Small intestine (tissue), 16 donors: ENCODE results near the gene TMEM114. TPM values are rescaled to one million over a fixed set of nuclear protein-coding genes. Genes with fewer than 3 reads are reported as not detected.
A peak's percentile ranks its signal among the peaks of the same experiment; 100 is the strongest.

ENCODE experiments used
- DNase-seq, 2 donors: peaks; one replicate each; pipeline versions ENCODE4 v3.0.0 to v3.0.0-alpha.2; 2013
- FAIRE-seq: peaks from 2 replicates; lab custom pipeline; 2012; peaks lifted over from hg19 to GRCh38; lab: Jason Lieb, UNC
- H3K27ac ChIP-seq, 3 donors: one replicate each; pipeline ENCODE4 v1.5.1; 2013; ENCODE audit warnings: low read length in 2 of 3, mild to moderate bottlenecking in 2 of 3, control low read depth in 1 of 3, inconsistent platforms in 1 of 3, low read depth in 1 of 3, moderate library complexity in 1 of 3
- H3K27me3 ChIP-seq, 3 donors: one replicate each; pipeline ENCODE4 v1.6.1; 2013; ENCODE audit warnings: low read length in 3 of 3, inconsistent platforms in 1 of 3; ENCODE audit not compliant: control insufficient read depth in 3 of 3, insufficient read depth in 3 of 3
- H3K36me3 ChIP-seq, 3 donors: one replicate each; pipeline ENCODE4 v1.6.1; 2013; ENCODE audit warnings: low read length in 3 of 3, inconsistent platforms in 1 of 3, low read depth in 1 of 3, mild to moderate bottlenecking in 1 of 3, moderate library complexity in 1 of 3; ENCODE audit not compliant: control insufficient read depth in 3 of 3, insufficient read depth in 2 of 3
- H3K4me1 ChIP-seq, 3 donors: one replicate each; pipeline ENCODE4 v1.6.1; 2013; ENCODE audit warnings: low read length in 2 of 3, inconsistent platforms in 1 of 3, low read depth in 1 of 3, mild to moderate bottlenecking in 1 of 3, moderate library complexity in 1 of 3; ENCODE audit not compliant: control insufficient read depth in 3 of 3, insufficient read depth in 2 of 3
- H3K4me3 ChIP-seq, 3 donors: one replicate each; pipeline ENCODE4 v1.5.1; 2013; ENCODE audit warnings: low read length in 3 of 3, control low read depth in 1 of 3, inconsistent platforms in 1 of 3, low read depth in 1 of 3, mild to moderate bottlenecking in 1 of 3, moderate library complexity in 1 of 3
- H3K9me3 ChIP-seq, 2 donors: one replicate each; pipeline ENCODE4 v1.6.1; 2013; ENCODE audit warnings: low read depth in 1 of 2, low read length in 1 of 2; ENCODE audit not compliant: control insufficient read depth in 2 of 2, insufficient read depth in 1 of 2
- WGBS, 3 donors: extraction: QIAGEN DNeasy Blood & Tissue Kit; methylation state at CpG; one replicate each; pipeline ENCODE4 v1.1.7; 2013; 5-methylcytosine and 5-hydroxymethylcytosine counted together
- long read RNA-seq, 10 donors: transcript quantifications; one replicate each; lab custom pipeline, GENCODE V29; 2026
- polyA plus RNA-seq, 4 donors: library from polyadenylated mRNA; stranded (reverse) in 3 of 4; unstranded in 1 of 4; fragments of 200-250 nt in 3 of 4; fragments of 120-200 nt in 1 of 4; gene quantifications; one replicate each; pipeline versions ENCODE4 v1.2.1 to v1.2.3, GENCODE V29; 2013
- donor health status: healthy with polysubstance abuse.
- donor health status: control.
- donor health status: control.
- donor health status: Bipolar disorder and iron deficiency.
- donor health status: healthy.

Gene TMEM114
- polyA plus RNA-seq = not detected
- long read RNA-seq, donor 1 = 0 reads
- long read RNA-seq, donor 2 = 0 reads
- long read RNA-seq, donor 3 = 0 reads
- long read RNA-seq, donor 4 = 0 reads
- long read RNA-seq, donor 5 = 0 reads
- long read RNA-seq, donor 6 = 0 reads
- long read RNA-seq, donor 7 = 0 reads
- long read RNA-seq, donor 8 = 0 reads
- long read RNA-seq, donor 9 = 0 reads
- long read RNA-seq, donor 10 = 0 reads

DNA sequence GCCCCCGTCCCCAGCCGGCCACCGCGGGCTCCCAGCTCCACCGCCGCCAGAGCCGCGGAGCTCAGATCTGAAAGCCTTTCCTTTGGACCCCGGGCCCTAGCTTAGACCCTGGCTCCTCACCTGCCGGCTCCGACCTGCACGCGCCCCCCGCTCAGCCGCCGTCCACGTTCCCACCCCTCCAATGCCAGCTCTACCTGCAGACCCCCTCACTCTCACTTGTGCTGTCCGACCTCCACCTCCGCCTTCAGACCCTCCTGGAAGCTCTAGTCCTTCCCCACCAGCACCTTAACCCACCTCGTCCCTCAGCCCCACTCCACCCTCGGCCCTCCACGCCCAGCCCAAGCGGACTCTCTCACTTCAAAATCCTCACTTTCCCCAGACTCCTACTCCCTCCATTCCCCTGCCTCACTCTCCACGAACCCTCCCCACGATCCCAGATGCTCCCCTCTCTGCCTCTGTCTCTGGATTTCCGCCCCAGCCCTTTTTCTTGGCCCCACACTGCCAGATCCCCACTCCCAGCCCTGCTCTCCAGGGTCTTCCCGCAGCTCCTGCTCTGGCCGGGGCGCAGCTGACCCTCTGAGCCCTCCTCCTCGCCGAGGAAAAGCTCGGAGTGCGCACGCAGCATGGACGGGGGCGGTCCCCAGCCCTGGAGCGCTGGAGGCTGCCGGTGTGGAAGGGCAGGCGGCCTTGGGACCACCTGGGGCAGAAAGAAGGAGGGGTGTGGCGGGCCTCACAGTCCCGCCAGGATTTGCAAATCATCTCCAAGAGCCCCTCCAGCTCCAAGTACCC, at the start of gene TMEM114:
TSS of gene TMEM114 (minus strand) at position 612 of the 789 bp plus-strand sequence. CDS start 673 bp downstream, outside the sequence.
- no peak within 1 kb of the TSS for H3K27ac ChIP-seq
- 4 to 11% (median 6%) methylated on average over 32 to 41 of the region's 41 CpGs for WGBS, 3 donors
- FAIRE-seq = no peak
- H3K36me3 ChIP-seq = no peaks in the 10 kb centered on the region
- no peaks in the 10 kb centered on the region for H3K4me1 ChIP-seq
- H3K27me3 ChIP-seq = peaks cover 8 to 45% (median 30%) of the 10 kb centered on the region in 3 donors
- H3K4me3 ChIP-seq = no peak within 1 kb of the TSS
- DNase-seq = no peak
- H3K9me3 ChIP-seq = peaks cover 0 to 5% of the 10 kb centered on the region in 2 donors

DNA sequence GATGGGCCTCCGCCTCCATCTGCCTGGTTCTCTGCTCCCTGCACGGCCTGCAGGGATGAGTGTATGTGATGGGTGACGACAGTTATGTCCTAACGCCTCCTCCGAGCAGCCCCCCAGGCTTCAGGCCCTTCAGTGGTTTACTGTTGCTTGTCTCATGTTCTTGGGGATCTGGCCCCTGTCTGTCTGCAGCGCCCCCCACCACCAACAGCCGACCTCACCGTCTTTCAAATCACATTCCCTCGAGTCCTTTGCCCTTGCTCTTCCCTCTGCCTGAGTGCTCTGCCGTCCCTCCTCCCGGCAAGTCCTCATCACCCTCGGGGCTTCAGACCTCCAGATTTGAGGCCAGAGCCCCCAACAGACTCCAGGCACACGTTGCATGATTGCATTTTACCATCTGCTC, 49.4 kb upstream of the TMEM114 start:
- Histone ChIP-seq H3K4me3 (no peak overlapping the region), H3K27ac (no peak overlapping the region), H3K36me3 (peaks cover 22 to 79% (median 34%) of the 10 kb centered on the region in 3 donors), H3K27me3 (no peaks in the 10 kb centered on the region), H3K9me3 (no peaks in the 10 kb centered on the region), H3K4me1 (no peaks in the 10 kb centered on the region)
- 78 to 96% (median 92%) methylated on average over 11 to 13 of the region's 13 CpGs for WGBS, 3 donors
- FAIRE-seq (no peak), DNase-seq (no peak)

DNA sequence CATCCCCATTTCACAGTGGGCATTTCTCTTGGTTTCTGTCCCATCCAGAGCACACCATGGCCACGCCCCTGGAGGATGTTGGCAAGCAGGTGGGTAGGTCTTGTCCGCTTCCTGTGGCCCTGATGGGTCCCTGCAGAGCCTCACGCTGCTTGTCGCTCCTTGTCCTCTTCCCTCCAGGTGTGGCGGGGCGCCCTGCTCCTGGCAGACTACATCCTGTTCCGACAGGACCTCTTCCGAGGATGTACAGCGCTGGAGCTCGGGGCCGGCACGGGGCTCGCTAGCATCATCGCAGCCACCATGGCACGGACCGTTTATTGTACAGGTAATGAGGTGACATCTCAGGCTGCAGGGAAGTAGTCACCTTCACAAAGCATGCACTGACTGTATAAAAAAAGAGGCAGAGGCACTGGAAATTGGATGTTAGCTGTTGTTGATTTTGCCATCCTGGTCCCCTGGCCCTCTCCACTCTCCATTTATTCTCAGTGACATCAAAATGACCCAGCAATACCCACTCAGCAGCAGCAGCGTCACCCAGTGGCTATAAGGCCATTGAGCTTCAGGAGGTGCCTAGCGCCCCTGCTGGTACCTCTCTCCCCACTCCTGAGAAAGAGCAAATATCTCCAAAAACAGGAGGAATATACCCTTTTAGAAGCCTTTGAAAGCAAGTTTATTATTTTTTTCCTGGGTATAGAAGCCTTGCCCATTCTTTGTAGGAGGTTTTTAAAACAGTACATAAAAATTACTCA, 44.9 kb upstream of the TMEM114 start:
- WGBS, 3 donors = 82 to 88% (median 84%) methylated on average over 17 to 18 of the region's 18 CpGs
- Histone ChIP-seq H3K36me3 (peaks cover 10 to 75% (median 21%) of the 10 kb centered on the region in 3 donors), H3K4me3 (no peak overlapping the region), H3K4me1 (no peaks in the 10 kb centered on the region), H3K27me3 (no peaks in the 10 kb centered on the region), H3K9me3 (no peaks in the 10 kb centered on the region), H3K27ac (no peak overlapping the region)
- FAIRE-seq = no peak
- peak in 1 of 2 donors; percentile 39 for DNase-seq

DNA sequence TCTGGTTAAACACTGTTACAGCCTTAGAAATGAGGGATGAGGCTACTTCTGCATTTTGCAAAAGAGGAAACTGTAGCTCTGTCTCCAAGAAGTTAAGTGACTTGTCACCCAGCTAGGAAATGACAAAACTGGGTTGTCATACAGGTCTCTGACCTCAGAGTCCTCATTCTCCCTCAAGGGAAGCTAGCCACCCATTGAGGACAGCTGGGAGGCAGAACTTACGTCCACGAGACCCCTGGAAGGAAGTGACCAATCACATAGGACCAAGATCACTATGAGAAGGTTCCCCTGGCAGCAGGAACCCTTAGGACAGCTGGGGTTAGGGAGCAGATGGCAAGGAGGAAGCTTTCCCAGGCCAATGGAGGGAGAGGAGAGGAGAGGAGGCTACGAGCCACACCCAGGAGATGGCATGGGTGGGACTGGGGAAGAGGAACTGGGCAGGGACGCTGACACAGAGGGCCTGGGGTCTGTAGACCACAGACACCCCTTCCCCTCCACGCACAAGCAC, 42.4 kb upstream of the TMEM114 start:
- Histone ChIP-seq H3K27ac (peak overlapping the region in 1 of 3 donors; percentile 56), H3K27me3 (no peaks in the 10 kb centered on the region), H3K4me3 (no peak overlapping the region), H3K4me1 (no peaks in the 10 kb centered on the region), H3K9me3 (no peaks in the 10 kb centered on the region), H3K36me3 (peaks cover 9 to 76% (median 29%) of the 10 kb centered on the region in 3 donors)
- DNase-seq (no peak), FAIRE-seq (no peak)
- WGBS, 3 donors = 77 to 95% (median 81%) methylated on average over 5 of the region's 5 CpGs

DNA sequence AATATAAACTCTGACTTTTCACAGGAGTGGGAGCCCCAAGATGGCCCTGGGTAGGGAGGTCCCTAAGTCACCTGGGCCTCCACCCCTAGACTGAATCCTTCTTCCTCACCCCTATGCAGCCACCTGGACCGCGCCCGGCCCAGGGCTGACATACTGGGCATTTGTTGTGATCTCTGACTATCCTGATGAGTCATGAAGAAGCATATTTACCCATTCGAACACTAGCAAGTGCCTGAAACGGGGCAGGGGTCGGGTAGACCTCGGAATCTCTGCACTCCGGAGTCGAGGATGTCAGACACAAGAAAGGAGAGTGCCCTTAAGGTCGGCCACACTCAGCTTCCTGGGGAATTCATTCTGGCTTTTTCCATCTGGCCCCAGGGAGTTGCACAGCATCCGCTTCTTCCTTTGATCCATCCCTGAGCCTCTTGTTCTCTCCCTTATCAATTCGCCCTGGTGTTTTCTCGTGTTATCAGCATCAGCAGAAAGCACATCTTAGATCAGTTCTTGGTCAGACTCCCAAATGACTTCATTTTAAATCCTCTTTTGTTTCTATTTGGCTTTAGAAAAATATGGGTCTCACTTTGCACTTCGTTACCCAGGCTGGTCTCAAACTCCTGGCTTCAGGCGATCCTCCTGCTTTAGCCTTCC, 41.6 kb upstream of the TMEM114 start:
- Histone ChIP-seq H3K27ac (peak overlapping the region in 1 of 3 donors; percentile 25), H3K4me3 (no peak overlapping the region), H3K36me3 (peaks cover 13 to 75% (median 27%) of the 10 kb centered on the region in 3 donors), H3K9me3 (no peaks in the 10 kb centered on the region), H3K4me1 (no peaks in the 10 kb centered on the region), H3K27me3 (no peaks in the 10 kb centered on the region)
- no peak for DNase-seq
- FAIRE-seq = no peak
- WGBS, 3 donors = 66 to 69% (median 68%) methylated on average over 15 of the region's 15 CpGs

DNA sequence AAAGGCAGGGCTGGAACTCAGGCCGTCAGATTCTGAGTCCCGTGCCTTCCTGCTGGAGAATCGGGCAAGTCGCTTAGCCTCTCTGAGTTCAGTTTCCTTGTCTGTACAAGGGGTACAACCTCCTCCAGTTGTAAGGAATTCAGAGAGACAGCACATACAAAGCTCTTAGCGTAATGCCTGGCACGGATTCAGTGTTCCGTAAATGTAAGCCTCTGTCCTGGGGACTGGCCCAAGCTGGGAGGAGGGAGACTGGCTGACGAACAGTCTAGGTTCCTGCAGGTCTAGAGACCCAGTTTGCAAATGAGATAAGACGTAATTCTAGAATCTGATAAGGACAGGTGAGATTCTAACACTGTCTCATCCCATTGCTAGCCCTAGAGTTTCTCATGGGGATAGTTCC, 41.1 kb upstream of the TMEM114 start:
- 85 to 91% (median 87%) methylated on average over 9 of the region's 9 CpGs for WGBS, 3 donors
- Histone ChIP-seq H3K4me1 (no peaks in the 10 kb centered on the region), H3K9me3 (no peaks in the 10 kb centered on the region), H3K4me3 (no peak overlapping the region), H3K27me3 (no peaks in the 10 kb centered on the region), H3K27ac (no peak overlapping the region), H3K36me3 (peaks cover 13 to 79% (median 26%) of the 10 kb centered on the region in 3 donors)
- no peak for FAIRE-seq
- DNase-seq = no peak

DNA sequence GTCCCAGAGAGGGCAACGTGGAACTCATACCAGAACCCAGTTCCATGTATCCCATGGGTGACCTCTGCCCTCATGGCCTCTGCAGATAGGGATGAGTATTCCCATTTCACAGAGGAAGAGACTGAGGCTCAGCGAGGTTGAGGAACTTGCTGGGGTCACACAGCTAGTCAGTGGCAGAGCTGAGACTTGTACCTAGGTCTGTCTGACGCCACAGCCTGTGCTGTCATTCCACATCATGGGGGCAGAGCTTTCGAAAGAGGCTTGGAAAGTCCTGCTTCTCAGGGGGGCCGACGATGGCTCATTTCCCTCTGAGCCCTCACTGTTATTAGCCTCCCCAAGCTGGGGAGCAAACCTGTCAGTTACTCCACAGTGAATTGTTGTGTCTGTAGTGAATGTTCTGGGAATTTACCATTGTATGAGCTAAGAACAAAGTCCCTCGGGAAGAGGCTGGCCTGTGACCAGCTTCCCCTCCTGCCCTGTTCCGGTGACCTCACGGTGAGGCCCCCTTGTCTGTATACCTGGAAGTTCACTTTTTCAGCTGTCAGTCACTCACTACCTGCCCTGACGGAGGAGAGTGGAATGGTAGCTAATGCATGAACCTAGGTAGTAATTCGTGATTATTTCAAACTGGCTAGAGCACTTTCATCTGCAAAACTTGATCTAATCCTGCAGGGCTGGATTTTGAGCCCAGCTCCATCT, 40.1 kb upstream of the TMEM114 start:
- DNase-seq (no peak), FAIRE-seq (no peak)
- Histone ChIP-seq H3K4me3 (no peak overlapping the region), H3K36me3 (peaks cover 17 to 81% (median 23%) of the 10 kb centered on the region in 3 donors), H3K9me3 (no peaks in the 10 kb centered on the region), H3K27ac (no peak overlapping the region), H3K27me3 (no peaks in the 10 kb centered on the region), H3K4me1 (no peaks in the 10 kb centered on the region)
- 86 to 92% (median 91%) methylated on average over 11 of the region's 11 CpGs for WGBS, 3 donors
